Endodermal cell (in vitro differentiated cells): ENCODE results near the gene ZNF831. TPM values are rescaled to one million over a fixed set of nuclear protein-coding genes. Genes with fewer than 3 reads are reported as not detected.
A peak's percentile ranks its signal among the peaks of the same experiment; 100 is the strongest.

Experiments used
- DNase-seq: peaks from one replicate; pipeline ENCODE4 v3.0.0-alpha.2; 2017
- H3K27ac ChIP-seq: 2 replicates; pipeline ENCODE4 v1.5.1; 2013; ENCODE audit warnings: mild to moderate bottlenecking, low read depth, low read length, moderate library complexity
- H3K27me3 ChIP-seq: 2 replicates; pipeline ENCODE4 v1.6.1; 2013; ENCODE audit warnings: mild to moderate bottlenecking, low read length, moderate library complexity; ENCODE audit not compliant: insufficient read depth, control insufficient read depth, poor library complexity, severe bottlenecking
- H3K36me3 ChIP-seq: 2 replicates; pipeline ENCODE4 v1.7.0; 2013; ENCODE audit warnings: mild to moderate bottlenecking, low read length, moderate library complexity; ENCODE audit not compliant: control insufficient read depth, insufficient read depth
- H3K4me1 ChIP-seq: one replicate; pipeline ENCODE4 v1.7.0; 2013; ENCODE audit warnings: low read length; ENCODE audit not compliant: control insufficient read depth, insufficient read depth
- H3K4me3 ChIP-seq: 2 replicates; pipeline ENCODE4 v1.5.1; 2013; ENCODE audit warnings: mild to moderate bottlenecking, low read length, moderate library complexity
- H3K9ac ChIP-seq: 2 replicates; pipeline ENCODE4 v1.6.1; 2013; ENCODE audit warnings: mild to moderate bottlenecking, low read length, moderate library complexity; ENCODE audit not compliant: poor library complexity, severe bottlenecking; ENCODE audit errors: extremely low read depth
- H3K9me3 ChIP-seq: 2 replicates; pipeline ENCODE4 v1.6.1; 2013; ENCODE audit warnings: mild to moderate bottlenecking, low read length, moderate library complexity; ENCODE audit not compliant: control insufficient read depth
- H3K27ac Mint-ChIP-seq: 2 replicates; pipeline ENCODE4 v1.8.0; 2020; ENCODE audit warnings: mixed read lengths
- H3K27me3 Mint-ChIP-seq: 2 replicates; pipeline ENCODE4 v1.8.0; 2021; ENCODE audit warnings: mild to moderate bottlenecking, mixed read lengths; ENCODE audit not compliant: insufficient read depth
- H3K36me3 Mint-ChIP-seq: 2 replicates; pipeline ENCODE4 v1.8.0; 2020; ENCODE audit warnings: low read depth, mixed read lengths
- H3K4me1 Mint-ChIP-seq: 2 replicates; pipeline ENCODE4 v1.8.0; 2020; ENCODE audit warnings: mixed read lengths
- H3K4me3 Mint-ChIP-seq: 2 replicates; pipeline ENCODE4 v1.8.0; 2020; ENCODE audit warnings: mild to moderate bottlenecking, moderate library complexity, mixed read lengths
- H3K9me3 Mint-ChIP-seq: 2 replicates; pipeline ENCODE4 v1.8.0; 2020; ENCODE audit warnings: mild to moderate bottlenecking, mixed read lengths
- CTCF ChIP-seq: fragments of 200-600 bp; sonication (generic); conservative IDR thresholded peaks from 2 replicates; pipeline ENCODE4 v1.5.0; 2021; ENCODE audit warnings: antibody characterized with exemption, mild to moderate bottlenecking
- WGBS, 2 experiments: methylation state at CpG; one replicate each; pipeline versions ENCODE4 v1.1.5 to v1.1.7; 2013; ENCODE audit warnings: missing lambda C conversion rate in 2 of 2, mixed read lengths in 1 of 2; ENCODE audit not compliant: insufficient coverage in 1 of 2, insufficient read length in 1 of 2; 5-methylcytosine and 5-hydroxymethylcytosine counted together
- total RNA-seq, 2 donors: library from RNA; stranded (reverse); fragmentation: NEBNext Ultra II Directional in 1 of 2; extraction: Animal tissue kit (Norgen Biotek cat#: 25700) in 1 of 2; gene quantifications; 2 replicates in 1 of 2; 3 replicates in 1 of 2; pipeline ENCODE4 v1.2.1, GENCODE V29; 2021

ZNF831 gene
- total RNA-seq, 2 donors from 2014 or later = not detected

GRCh38 chr20:59268870-59269269 lies 105.2 kb downstream of the ZNF831 start:
- WGBS, 2 experiments = 14 to 24% methylated on average over 1 to 3 of the region's 3 CpGs
- Histone ChIP-seq H3K9ac (no peak overlapping the region), H3K27me3 (peaks cover 20% of the 10 kb centered on the region), H3K4me1 (peaks cover 9% of the 10 kb centered on the region), H3K36me3 (no peaks in the 10 kb centered on the region), H3K27ac (no peak overlapping the region), H3K9me3 (no peaks in the 10 kb centered on the region), H3K4me3 (no peak overlapping the region)
- Mint-ChIP-seq H3K9me3 (no peaks in the 10 kb centered on the region), H3K27ac (no peak overlapping the region), H3K36me3 (no peaks in the 10 kb centered on the region), H3K4me1 (peaks cover 17% of the 10 kb centered on the region), H3K4me3 (no peak overlapping the region), H3K27me3 (peaks cover 38% of the 10 kb centered on the region)
- TF ChIP-seq CTCF = no peak
- DNase-seq = peak; percentile 72

GRCh38 chr20:59269411-59270025 lies 105.9 kb downstream of the ZNF831 start:
- Histone ChIP-seq H3K36me3 (no peaks in the 10 kb centered on the region), H3K4me1 (peaks cover 9% of the 10 kb centered on the region), H3K27ac (no peak overlapping the region), H3K27me3 (peaks cover 20% of the 10 kb centered on the region), H3K9ac (no peak overlapping the region), H3K9me3 (no peaks in the 10 kb centered on the region), H3K4me3 (no peak overlapping the region)
- Mint-ChIP-seq H3K27ac (no peak overlapping the region), H3K4me1 (peaks cover 17% of the 10 kb centered on the region), H3K27me3 (peaks cover 39% of the 10 kb centered on the region), H3K36me3 (no peaks in the 10 kb centered on the region), H3K4me3 (no peak overlapping the region), H3K9me3 (no peaks in the 10 kb centered on the region)
- TF ChIP-seq CTCF = no peak
- WGBS, 2 experiments = 48 to 72% methylated on average over 3 of the region's 4 CpGs
- DNase-seq = no peak

- Histone ChIP-seq H3K9me3 (no peaks in the 10 kb centered on the region), H3K4me3 (no peak overlapping the region), H3K27me3 (peaks cover 12% of the 10 kb centered on the region), H3K36me3 (no peaks in the 10 kb centered on the region), H3K9ac (no peak overlapping the region), H3K27ac (no peak overlapping the region), H3K4me1 (peaks cover 9% of the 10 kb centered on the region)
- WGBS, 2 experiments = 91 to 100% methylated on average over 1 to 3 of the region's 3 CpGs
- Mint-ChIP-seq H3K4me1 (peaks cover 17% of the 10 kb centered on the region), H3K27me3 (peaks cover 38% of the 10 kb centered on the region), H3K4me3 (no peak overlapping the region), H3K9me3 (no peaks in the 10 kb centered on the region), H3K27ac (no peak overlapping the region), H3K36me3 (no peaks in the 10 kb centered on the region)
- DNase-seq = no peak
- no peak for TF ChIP-seq CTCF
These were observed 106.8 kb downstream of the ZNF831 start for GRCh38 chr20:59270380-59270779.
